ENCODE data around the gene DNASE1L3.

The DNASE1L3 gene

DNA sequence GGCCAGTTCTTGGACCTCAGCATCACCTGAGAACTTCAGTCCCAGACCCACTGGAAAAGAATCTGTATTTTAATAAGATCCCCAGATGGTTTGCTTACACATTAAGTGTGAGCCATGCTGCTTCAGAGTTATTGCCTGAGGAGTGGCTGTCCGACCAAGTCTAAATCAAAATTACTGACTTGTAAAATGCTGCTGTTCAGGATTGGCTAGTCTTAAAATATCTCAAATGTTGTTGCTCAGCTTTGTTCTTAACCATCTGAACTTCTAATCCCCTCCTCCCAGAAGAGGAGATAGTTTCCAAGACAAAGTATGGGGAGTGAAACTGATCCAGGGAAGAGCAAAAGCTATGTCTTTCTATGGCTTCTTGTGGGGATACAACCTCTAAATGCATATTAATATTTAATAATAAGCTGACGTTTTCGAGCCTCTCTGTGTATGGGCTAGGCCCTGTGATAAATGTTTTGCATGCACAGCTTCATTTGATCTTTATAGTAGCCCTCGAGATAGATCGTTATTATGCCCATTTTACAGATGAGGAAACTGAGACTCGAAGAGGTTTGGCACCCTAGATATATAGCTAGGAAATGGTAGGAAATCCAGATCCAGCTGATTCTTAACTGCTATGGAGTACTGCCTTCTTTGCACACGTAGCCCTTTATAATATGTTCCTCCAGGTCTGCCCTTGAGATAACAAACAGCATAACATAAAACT lies 52.2 kb downstream of the DNASE1L3 start:
- DNase-seq (ENCODE audit: low read depth in 2 of 2) = no peak

- DNase-seq (ENCODE audit: low read depth in 2 of 2) = peak in 1 of 2 experiments; percentile 41
Measured at GRCh38 chr3:58157700-58158099, 53.1 kb downstream of the DNASE1L3 start.

DNA sequence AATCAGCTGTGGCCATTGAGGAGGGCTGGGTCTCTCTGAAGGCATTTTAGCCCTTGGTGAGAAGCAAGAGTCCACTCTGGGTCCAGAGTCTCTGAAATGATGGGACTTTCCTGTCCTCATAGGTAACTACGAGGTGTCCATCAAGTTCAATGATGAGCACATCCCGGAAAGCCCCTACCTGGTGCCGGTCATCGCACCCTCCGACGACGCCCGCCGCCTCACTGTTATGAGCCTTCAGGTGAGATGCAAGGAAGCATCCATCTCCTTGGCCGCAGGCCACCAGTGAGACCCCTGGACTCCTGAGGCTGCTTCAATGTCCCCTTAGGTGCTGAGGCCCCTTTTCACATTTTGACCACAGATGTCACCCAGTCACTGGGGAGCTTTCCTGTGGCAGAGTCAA lies 54.9 kb downstream of the DNASE1L3 start:
- no peak for DNase-seq (ENCODE audit: low read depth in 2 of 2)

- no peak for DNase-seq (ENCODE audit: low read depth in 2 of 2)
Measured at GRCh38 chr3:58154626-58155449, 55.9 kb downstream of the DNASE1L3 start.

DNA sequence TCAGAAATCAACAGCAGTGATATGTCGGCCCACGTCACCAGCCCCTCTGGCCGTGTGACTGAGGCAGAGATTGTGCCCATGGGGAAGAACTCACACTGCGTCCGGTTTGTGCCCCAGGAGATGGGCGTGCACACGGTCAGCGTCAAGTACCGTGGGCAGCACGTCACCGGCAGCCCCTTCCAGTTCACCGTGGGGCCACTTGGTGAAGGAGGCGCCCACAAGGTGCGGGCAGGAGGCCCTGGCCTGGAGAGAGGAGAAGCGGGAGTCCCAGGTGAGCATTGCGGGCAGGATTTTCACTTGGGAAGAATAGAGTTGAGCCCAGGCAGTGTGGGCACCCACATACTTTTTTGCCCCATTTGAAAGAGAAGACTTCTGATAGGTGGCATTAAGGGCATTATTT lies 57.4 kb downstream of the DNASE1L3 start:
- no peak for DNase-seq (ENCODE audit: low read depth in 2 of 2)

GRCh38 chr3:58152225-58153015 lies 58.4 kb downstream of the DNASE1L3 start:
- no peak for DNase-seq (ENCODE audit: low read depth in 2 of 2)

DNA sequence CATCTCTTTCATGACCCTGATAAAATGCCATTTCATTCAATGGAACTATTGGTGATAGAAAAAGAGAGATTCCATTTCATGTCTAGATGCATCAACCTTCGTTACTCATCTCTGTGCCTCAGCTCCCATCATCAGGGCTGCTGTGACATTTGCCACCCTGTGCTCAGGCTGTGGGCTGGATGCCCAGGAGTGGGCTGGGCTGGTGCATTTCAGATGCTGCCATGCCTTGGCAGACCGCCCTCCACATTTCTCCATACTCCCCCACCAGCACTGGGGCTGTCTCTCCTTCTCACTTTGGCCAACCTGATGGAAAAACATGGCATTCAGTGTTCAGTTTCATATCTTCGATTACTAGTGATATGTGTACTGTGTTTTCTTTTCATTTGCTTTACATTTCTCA lies 59.1 kb downstream of the DNASE1L3 start:
- DNase-seq (ENCODE audit: low read depth in 2 of 2) = no peak

DNA sequence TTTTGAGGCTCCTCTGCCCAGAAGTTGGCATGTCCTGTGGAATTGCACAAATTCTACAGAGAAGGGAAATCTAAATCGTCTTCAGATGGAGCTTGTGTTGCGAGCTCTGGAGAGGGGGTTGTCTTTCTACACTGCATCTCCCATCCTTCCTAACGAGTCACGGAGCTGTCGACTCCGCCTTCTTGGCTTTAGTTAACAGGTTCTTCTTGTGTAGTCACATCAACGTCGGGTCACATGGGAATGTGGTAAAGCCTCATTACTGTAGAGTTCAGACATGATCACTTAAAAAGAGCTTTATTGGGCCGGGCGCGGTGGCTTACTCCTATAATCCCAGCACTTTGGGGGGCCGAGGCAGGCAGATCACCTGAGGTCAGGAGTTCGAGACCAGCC lies 60.0 kb downstream of the DNASE1L3 start:
- DNase-seq (ENCODE audit: low read depth in 2 of 2) = peak in 1 of 2 experiments; percentile 32

- no peak for DNase-seq (ENCODE audit: low read depth in 2 of 2)
Measured at GRCh38 chr3:58150130-58150809, 60.5 kb downstream of the DNASE1L3 start.

DNA sequence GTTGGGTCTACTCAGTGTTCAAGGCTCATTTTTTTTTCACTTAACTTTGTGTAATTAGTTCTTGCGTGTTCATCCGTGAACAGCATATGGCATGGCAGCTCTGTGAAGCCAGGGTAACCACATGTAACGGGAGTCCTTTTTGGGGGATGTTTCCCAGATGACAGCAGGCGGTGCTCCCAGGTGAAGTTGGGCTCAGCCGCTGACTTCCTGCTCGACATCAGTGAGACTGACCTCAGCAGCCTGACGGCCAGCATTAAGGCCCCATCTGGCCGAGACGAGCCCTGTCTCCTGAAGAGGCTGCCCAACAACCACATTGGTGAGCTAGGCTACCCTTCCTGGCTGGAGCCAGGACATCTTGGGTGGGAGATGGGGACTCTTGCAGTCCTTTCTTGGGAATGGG lies 62.7 kb downstream of the DNASE1L3 start:
- DNase-seq (ENCODE audit: low read depth in 2 of 2) = no peak

GRCh38 chr3:58144478-58145325 lies 66.1 kb downstream of the DNASE1L3 start:
- no peak for DNase-seq (ENCODE audit: low read depth in 2 of 2)

DNA sequence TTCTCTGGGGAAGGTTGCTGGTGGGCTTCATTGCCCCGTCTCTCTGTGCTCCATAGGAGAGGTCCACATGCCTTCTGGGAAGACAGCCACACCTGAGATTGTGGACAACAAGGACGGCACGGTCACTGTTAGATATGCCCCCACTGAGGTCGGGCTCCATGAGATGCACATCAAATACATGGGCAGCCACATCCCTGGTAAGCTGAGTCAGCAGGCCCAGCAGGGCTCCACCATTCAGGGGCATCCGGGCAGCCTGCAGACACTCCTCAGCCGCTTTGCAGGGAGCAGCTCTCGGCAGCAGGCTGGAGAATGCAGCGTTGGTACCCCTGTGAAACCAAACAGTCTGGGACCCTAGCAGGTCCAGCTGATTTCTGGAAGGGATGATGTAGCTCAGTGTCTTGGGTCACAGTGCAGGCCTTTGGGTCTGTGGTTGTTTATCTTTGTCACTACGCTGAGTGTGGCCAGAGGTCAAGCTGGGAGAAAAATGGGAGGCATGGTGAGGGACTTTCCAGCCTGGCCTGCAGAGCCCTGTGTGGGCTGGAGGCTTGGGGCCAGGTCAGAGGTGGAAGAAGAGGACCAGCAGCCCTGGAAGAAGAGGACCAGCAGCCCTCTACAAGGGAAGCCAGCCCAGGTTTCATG lies 67.2 kb downstream of the DNASE1L3 start:
- no peak for DNase-seq (ENCODE audit: low read depth in 2 of 2)

Measured in fibroblast of skin of left quadriceps (primary cell).